ENCODE data around the gene ANK2. TPM values are rescaled to one million over a fixed set of nuclear protein-coding genes. Genes with fewer than 3 reads are reported as not detected.

Gene ANK2
- 10 to 100 TPM; 21.3 to 81.6 TPM for total RNA-seq

- DNase-seq (ENCODE audit: low spot score), result no peak
- H3K27me3 ChIP-seq (replicated peaks; ENCODE audit: insufficient read depth), result no peaks in the 10 kb centered on the region
- H3K36me3 ChIP-seq, result no peaks in the 10 kb centered on the region
- TF ChIP-seq CTCF (IDR thresholded peaks at IDR 0.05), result no peak
- H3K27ac ChIP-seq, result no peak within 1 kb of the TSS
- peak within 1 kb of the TSS; percentile 43 for H3K4me3 ChIP-seq
- H3K4me1 ChIP-seq (ENCODE audit: control insufficient read depth in 1 of 2, low read depth in 2 of 2), result peaks cover 0 to 4% of the 10 kb centered on the region in 2 donors
- H3K9me3 ChIP-seq, result no peaks in the 10 kb centered on the region
- no peak for ATAC-seq (ENCODE audit: insufficient number of reproducible peaks, low FRiP score, low read depth)
These were observed at the start of gene ANK2 for GRCh38 chr4:113049421-113050370. Gene ANK2, plus strand, starts transcription at chr4:113049653. Its CDS starts 76 bp downstream, at chr4:113049729.

- no peak for ATAC-seq (ENCODE audit: insufficient number of reproducible peaks, low FRiP score, low read depth)
- no peaks in the 10 kb centered on the region for H3K9me3 ChIP-seq
- H3K4me3 ChIP-seq, result no peak overlapping the region
- no peaks in the 10 kb centered on the region for H3K4me1 ChIP-seq (ENCODE audit: control insufficient read depth in 1 of 2, low read depth in 2 of 2)
- TF ChIP-seq CTCF (IDR thresholded peaks at IDR 0.05), result no peak
- H3K36me3 ChIP-seq, result no peaks in the 10 kb centered on the region
- no peak overlapping the region for H3K27ac ChIP-seq
- DNase-seq (ENCODE audit: low spot score), result no peak
- H3K27me3 ChIP-seq (replicated peaks; ENCODE audit: insufficient read depth), result no peaks in the 10 kb centered on the region
These were observed 45.6 kb upstream of the ANK2 start for GRCh38 chr4:113003841-113004240.

- no peak overlapping the region for H3K4me3 ChIP-seq
- DNase-seq (ENCODE audit: low spot score) (no peak), ATAC-seq (ENCODE audit: insufficient number of reproducible peaks, low FRiP score, low read depth) (no peak)
- no peaks in the 10 kb centered on the region for H3K36me3 ChIP-seq
- H3K4me1 ChIP-seq (ENCODE audit: control insufficient read depth in 1 of 2, low read depth in 2 of 2), result no peaks in the 10 kb centered on the region
- no peak overlapping the region for H3K27ac ChIP-seq
- no peaks in the 10 kb centered on the region for H3K9me3 ChIP-seq
- no peaks in the 10 kb centered on the region for H3K27me3 ChIP-seq (replicated peaks; ENCODE audit: insufficient read depth)
- TF ChIP-seq CTCF (IDR thresholded peaks at IDR 0.05), result no peak
These were observed 44.8 kb upstream of the ANK2 start for GRCh38 chr4:113004655-113005054.

GRCh38 chr4:113006632-113007031 lies 42.8 kb upstream of the ANK2 start:
- Histone ChIP-seq H3K27me3 (replicated peaks; ENCODE audit: insufficient read depth) (no peaks in the 10 kb centered on the region), H3K4me1 (ENCODE audit: control insufficient read depth in 1 of 2, low read depth in 2 of 2) (no peaks in the 10 kb centered on the region), H3K9me3 (no peaks in the 10 kb centered on the region), H3K36me3 (no peaks in the 10 kb centered on the region), H3K4me3 (no peak overlapping the region), H3K27ac (no peak overlapping the region)
- DNase-seq (ENCODE audit: low spot score) (no peak), ATAC-seq (ENCODE audit: insufficient number of reproducible peaks, low FRiP score, low read depth) (no peak)
- no peak for TF ChIP-seq CTCF (IDR thresholded peaks at IDR 0.05)

- Histone ChIP-seq H3K4me1 (ENCODE audit: control insufficient read depth in 1 of 2, low read depth in 2 of 2) (no peaks in the 10 kb centered on the region), H3K36me3 (no peaks in the 10 kb centered on the region), H3K27me3 (replicated peaks; ENCODE audit: insufficient read depth) (no peaks in the 10 kb centered on the region), H3K4me3 (no peak overlapping the region), H3K9me3 (no peaks in the 10 kb centered on the region), H3K27ac (no peak overlapping the region)
- DNase-seq (ENCODE audit: low spot score) (no peak), ATAC-seq (ENCODE audit: insufficient number of reproducible peaks, low FRiP score, low read depth) (no peak)
- no peak for TF ChIP-seq CTCF (IDR thresholded peaks at IDR 0.05)
These were observed 42.3 kb upstream of the ANK2 start for GRCh38 chr4:113007151-113007550.
